Measurements from ENCODE around the gene CHAF1B. TPM values are rescaled to one million over a fixed set of nuclear protein-coding genes. Genes with fewer than 3 reads are reported as not detected.

CHAF1B gene
- total RNA-seq, 1 experiment from 2014 or later = 18.7 TPM

- H3K4me3 Mint-ChIP-seq (ENCODE audit: unreplicated experiment) = peak overlapping the region; percentile 58
- H3K27me3 Mint-ChIP-seq (ENCODE audit: insufficient read depth, unreplicated experiment) = no peaks in the 10 kb centered on the region
- Histone ChIP-seq H3K4me1 (peaks cover 6% of the 10 kb centered on the region; the same call in 1 of the 2 replicates), H3K27me3 (replicated peaks; ENCODE audit: control insufficient read depth, insufficient read depth, low read length) (no peaks in the 10 kb centered on the region), H3K4me3 (ENCODE audit: low read depth, low read length) (no peak overlapping the region), H3K36me3 (ENCODE audit: control insufficient read depth, insufficient read depth, low read length) (no peaks in the 10 kb centered on the region), H3K9me3 (no peaks in the 10 kb centered on the region)
- CTCF ChIA-PET = interaction anchor here (0.7 to 1.5 kb wide), 2 partner anchors 48 to 318 kb away, joined by 3 to 5 read pairs; no protein-coding TSS in a partner anchor
- BruUV-seq (replicated peaks) = no TSS peak
- DNase-seq = peak; percentile 62 to 78
- H3K36me3 Mint-ChIP-seq (ENCODE audit: insufficient read depth, unreplicated experiment) = no peaks in the 10 kb centered on the region
- H3K27ac Mint-ChIP-seq (ENCODE audit: unreplicated experiment) = peak overlapping the region; percentile 69
- POLR2A ChIA-PET = no interaction called here
- intact Hi-C loops (cut with micrococcal nuclease; ENCODE audit: unreplicated experiment) = no loop called here
- no peaks in the 10 kb centered on the region for H3K9me3 Mint-ChIP-seq (ENCODE audit: unreplicated experiment)
- H3K4me1 Mint-ChIP-seq (ENCODE audit: low read depth, unreplicated experiment) = peaks cover 6% of the 10 kb centered on the region
- TF ChIP-seq, protein P1, sequence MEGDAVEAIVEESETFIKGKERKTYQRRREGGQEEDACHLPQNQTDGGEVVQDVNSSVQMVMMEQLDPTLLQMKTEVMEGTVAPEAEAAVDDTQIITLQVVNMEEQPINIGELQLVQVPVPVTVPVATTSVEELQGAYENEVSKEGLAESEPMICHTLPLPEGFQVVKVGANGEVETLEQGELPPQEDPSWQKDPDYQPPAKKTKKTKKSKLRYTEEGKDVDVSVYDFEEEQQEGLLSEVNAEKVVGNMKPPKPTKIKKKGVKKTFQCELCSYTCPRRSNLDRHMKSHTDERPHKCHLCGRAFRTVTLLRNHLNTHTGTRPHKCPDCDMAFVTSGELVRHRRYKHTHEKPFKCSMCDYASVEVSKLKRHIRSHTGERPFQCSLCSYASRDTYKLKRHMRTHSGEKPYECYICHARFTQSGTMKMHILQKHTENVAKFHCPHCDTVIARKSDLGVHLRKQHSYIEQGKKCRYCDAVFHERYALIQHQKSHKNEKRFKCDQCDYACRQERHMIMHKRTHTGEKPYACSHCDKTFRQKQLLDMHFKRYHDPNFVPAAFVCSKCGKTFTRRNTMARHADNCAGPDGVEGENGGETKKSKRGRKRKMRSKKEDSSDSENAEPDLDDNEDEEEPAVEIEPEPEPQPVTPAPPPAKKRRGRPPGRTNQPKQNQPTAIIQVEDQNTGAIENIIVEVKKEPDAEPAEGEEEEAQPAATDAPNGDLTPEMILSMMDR (IDR thresholded peaks at IDR 0.05; ENCODE audit: insufficient read depth in 1 of 2, low read depth in 1 of 2, low read length in 1 of 2, severe bottlenecking in 1 of 2, unreplicated experiment in 1 of 2) = peak in 1 of 2 experiments; percentile 33
Measured at GRCh38 chr21:36429947-36430546, 44.9 kb downstream of the CHAF1B start.

GRCh38 chr21:36430841-36431240 is 45.6 kb downstream of the CHAF1B start:
- H3K27ac Mint-ChIP-seq (ENCODE audit: unreplicated experiment) = no peak overlapping the region
- peaks cover 6% of the 10 kb centered on the region for H3K4me1 Mint-ChIP-seq (ENCODE audit: low read depth, unreplicated experiment)
- DNase-seq = no peak
- Histone ChIP-seq H3K4me3 (ENCODE audit: low read depth, low read length) (no peak overlapping the region), H3K27me3 (replicated peaks; ENCODE audit: control insufficient read depth, insufficient read depth, low read length) (no peaks in the 10 kb centered on the region), H3K9me3 (no peaks in the 10 kb centered on the region), H3K36me3 (ENCODE audit: control insufficient read depth, insufficient read depth, low read length) (no peaks in the 10 kb centered on the region), H3K4me1 (peaks cover 6% of the 10 kb centered on the region; the same call in 1 of the 2 replicates)
- TF ChIP-seq, protein P1 (IDR thresholded peaks at IDR 0.05; ENCODE audit: insufficient read depth in 1 of 2, low read depth in 1 of 2, low read length in 1 of 2, severe bottlenecking in 1 of 2, unreplicated experiment in 1 of 2) = no peak
- H3K27me3 Mint-ChIP-seq (ENCODE audit: insufficient read depth, unreplicated experiment) = no peaks in the 10 kb centered on the region
- H3K36me3 Mint-ChIP-seq (ENCODE audit: insufficient read depth, unreplicated experiment) = no peaks in the 10 kb centered on the region
- no peak overlapping the region for H3K4me3 Mint-ChIP-seq (ENCODE audit: unreplicated experiment)
- ChIA-PET POLR2A (no interaction called here), CTCF (interaction anchor here (0.7 to 1.5 kb wide), 2 partner anchors 47 to 317 kb away, joined by 3 to 5 read pairs; no protein-coding TSS in a partner anchor)
- H3K9me3 Mint-ChIP-seq (ENCODE audit: unreplicated experiment) = no peaks in the 10 kb centered on the region
- BruUV-seq (replicated peaks) = no TSS peak
- intact Hi-C loops (cut with micrococcal nuclease; ENCODE audit: unreplicated experiment) = no loop called here

- CTCF ChIA-PET = no interaction called here
- intact Hi-C loops (cut with micrococcal nuclease; ENCODE audit: unreplicated experiment) = no loop called here
- no peaks in the 10 kb centered on the region for H3K27me3 Mint-ChIP-seq (ENCODE audit: insufficient read depth, unreplicated experiment)
Measured at GRCh38 chr21:36431252-36431651, 46.1 kb downstream of the CHAF1B start.

More at GRCh38 chr21:36431252-36431651, 46.1 kb downstream of the CHAF1B start:
- Mint-ChIP-seq H3K36me3 (ENCODE audit: insufficient read depth, unreplicated experiment) (no peaks in the 10 kb centered on the region), H3K27ac (ENCODE audit: unreplicated experiment) (no peak overlapping the region), H3K4me1 (ENCODE audit: low read depth, unreplicated experiment) (peaks cover 6% of the 10 kb centered on the region), H3K9me3 (ENCODE audit: unreplicated experiment) (no peaks in the 10 kb centered on the region), H3K4me3 (ENCODE audit: unreplicated experiment) (no peak overlapping the region)
- TF ChIP-seq, protein P1 (IDR thresholded peaks at IDR 0.05; ENCODE audit: insufficient read depth in 1 of 2, low read depth in 1 of 2, low read length in 1 of 2, severe bottlenecking in 1 of 2, unreplicated experiment in 1 of 2) = no peak
- POLR2A ChIA-PET = no interaction called here
- H3K27me3 ChIP-seq (replicated peaks; ENCODE audit: control insufficient read depth, insufficient read depth, low read length) = no peaks in the 10 kb centered on the region
- H3K9me3 ChIP-seq = no peaks in the 10 kb centered on the region
- BruUV-seq (replicated peaks) = no TSS peak
- no peaks in the 10 kb centered on the region for H3K36me3 ChIP-seq (ENCODE audit: control insufficient read depth, insufficient read depth, low read length)
- DNase-seq = no peak
- no peak overlapping the region for H3K4me3 ChIP-seq (ENCODE audit: low read depth, low read length)
- H3K4me1 ChIP-seq = peaks cover 6% of the 10 kb centered on the region; the same call in 1 of the 2 replicates
